CD4-positive, alpha-beta T cell (primary cell): ENCODE measurements around the gene ELFN2. TPM values are rescaled to one million over a fixed set of nuclear protein-coding genes. Genes with fewer than 3 reads are reported as not detected.

ENCODE experiments used
- ATAC-seq: fragments of 200-7000 bp; cut with Tn5 transposase; one replicate; pipeline ENCODE4 v1.10.0; 2022; ENCODE audit warnings: mild to moderate bottlenecking; ENCODE audit not compliant: poor library complexity
- CTCF ChIA-PET: fragments of 350-600 bp; sonication (Branson Sonifier 250); formaldehyde crosslinking; loops from one replicate; lab custom pipeline; 2021; ENCODE audit warnings: antibody characterized with exemption, inconsistent platforms; lab: Charles Lee
- POLR2A ChIA-PET: fragments of 350-600 bp; sonication (Branson Sonifier 250); formaldehyde crosslinking; loops from one replicate; lab custom pipeline; 2021; ENCODE audit warnings: antibody characterized with exemption, inconsistent platforms; lab: Charles Lee
- DNase-seq, 14 experiments: peaks; one replicate each; pipeline ENCODE4 v3.0.0-alpha.2; 2013 to 2020; ENCODE audit warnings: mixed read lengths in 2 of 14
- H3K27ac ChIP-seq, 2 donors: one replicate each; pipeline versions ENCODE4 v1.5.1 to v1.7.0; 2013; ENCODE audit warnings: low read length in 2 of 2, low read depth in 1 of 2, mild to moderate bottlenecking in 1 of 2
- H3K27me3 ChIP-seq, 2 experiments: 1 replicate in 1 of 2; 2 replicates in 1 of 2; pipeline versions ENCODE4 v1.6.1 to v1.7.0; 2013; ENCODE audit warnings: low read length in 2 of 2, control low read depth in 1 of 2, mild to moderate bottlenecking in 1 of 2, moderate library complexity in 1 of 2; ENCODE audit not compliant: insufficient read depth in 2 of 2, control insufficient read depth in 1 of 2
- H3K36me3 ChIP-seq: one replicate; pipeline ENCODE4 v1.6.1; 2013; ENCODE audit warnings: low read length, control low read depth; ENCODE audit not compliant: insufficient read depth
- H3K4me1 ChIP-seq: one replicate; pipeline ENCODE4 v1.6.1; 2013; ENCODE audit warnings: low read length, control low read depth; ENCODE audit not compliant: insufficient read depth
- H3K4me3 ChIP-seq: one replicate; pipeline ENCODE4 v1.5.1; 2013; ENCODE audit warnings: mild to moderate bottlenecking, low read length, moderate library complexity
- H3K9me3 ChIP-seq, 2 experiments: 1 replicate in 1 of 2; 2 replicates in 1 of 2; pipeline versions ENCODE4 v1.6.1 to v1.7.0; 2013; ENCODE audit warnings: low read length in 2 of 2, mild to moderate bottlenecking in 2 of 2, control low read depth in 1 of 2, moderate library complexity in 1 of 2; ENCODE audit not compliant: control insufficient read depth in 1 of 2, insufficient read depth in 1 of 2
- H3K27ac Mint-ChIP-seq: one replicate; pipeline ENCODE4 v1.8.0; 2020; ENCODE audit warnings: mixed read lengths
- H3K27me3 Mint-ChIP-seq: one replicate; pipeline ENCODE4 v1.8.0; 2021; ENCODE audit warnings: mixed read lengths
- H3K36me3 Mint-ChIP-seq: one replicate; pipeline ENCODE4 v1.8.0; 2021; ENCODE audit warnings: low read depth, mixed read lengths
- H3K4me1 Mint-ChIP-seq: one replicate; pipeline ENCODE4 v1.8.0; 2021; ENCODE audit warnings: low read depth, mixed read lengths
- H3K4me3 Mint-ChIP-seq: one replicate; pipeline ENCODE4 v1.8.0; 2020; ENCODE audit warnings: mild to moderate bottlenecking, mixed read lengths
- H3K9me3 Mint-ChIP-seq: one replicate; pipeline ENCODE4 v1.8.0; 2020; ENCODE audit warnings: mixed read lengths
- CTCF ChIP-seq: fragments of 200-600 bp; IDR thresholded peaks from one replicate; pipeline ENCODE4 v1.8.0; 2022; ENCODE audit warnings: antibody characterized with exemption, mild to moderate bottlenecking
- intact Hi-C, 2 experiments: fragments of 100-400 bp; cut with DNase I in 1 of 2; cut with micrococcal nuclease in 1 of 2; formaldehyde crosslinking; loops; one replicate each; pipeline versions ENCODE4 v1.15.1 to v1.9.0; 2023 to 2025; cut with DNase I, micrococcal nuclease
- total RNA-seq, 174 experiments: library from RNA in 2 of 174; stranded (reverse) in 2 of 174; gene quantifications; one replicate each; pipeline ENCODE4 v1.2.3 and lab custom pipeline; 2021 to 2026

ELFN2 gene
- total RNA-seq, 2 experiments from 2014 or later, result 0.05 to 0.20 TPM

DNA sequence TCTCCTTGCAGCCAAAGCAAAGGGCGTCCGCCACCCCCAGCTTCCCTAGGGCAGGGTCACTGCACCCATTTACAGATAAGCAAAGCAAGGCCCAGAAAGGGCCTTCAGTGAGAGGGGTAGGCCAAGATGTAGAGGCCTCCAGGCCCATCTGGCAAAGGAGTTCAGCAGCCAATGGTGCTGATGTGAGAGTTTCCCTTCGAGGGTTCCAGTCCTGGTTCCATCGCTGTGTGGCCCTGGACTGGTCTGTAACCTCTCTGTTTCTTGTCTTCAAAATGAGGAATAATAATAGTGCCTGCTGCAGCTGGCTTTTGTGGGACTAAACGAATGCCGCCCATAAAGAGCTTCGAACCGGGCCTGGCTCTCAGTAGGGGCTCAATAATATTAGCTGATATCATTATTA, 4.0 kb downstream of the ELFN2 start:
- no peaks in the 10 kb centered on the region for H3K36me3 Mint-ChIP-seq
- H3K4me1 Mint-ChIP-seq, result peaks cover 21% of the 10 kb centered on the region
- no peak for DNase-seq
- Histone ChIP-seq H3K36me3 (no peaks in the 10 kb centered on the region), H3K4me1 (peaks cover 30% of the 10 kb centered on the region), H3K27ac (no peak overlapping the region), H3K9me3 (peaks cover 0 to 17% of the 10 kb centered on the region in 2 experiments), H3K27me3 (peaks cover 39 to 48% of the 10 kb centered on the region in 2 experiments), H3K4me3 (no peak overlapping the region)
- intact Hi-C loops, result loop anchor here in 1 of 2 experiments (10.0 kb wide), 1 partner anchor 248 kb away; no protein-coding TSS in a partner anchor
- peaks cover 76% of the 10 kb centered on the region for H3K27me3 Mint-ChIP-seq
- H3K9me3 Mint-ChIP-seq, result no peaks in the 10 kb centered on the region
- ATAC-seq, result no peak
- H3K27ac Mint-ChIP-seq, result no peak overlapping the region
- ChIA-PET POLR2A (no interaction called here), CTCF (no interaction called here)
- no peak for TF ChIP-seq CTCF
- no peak overlapping the region for H3K4me3 Mint-ChIP-seq

DNA sequence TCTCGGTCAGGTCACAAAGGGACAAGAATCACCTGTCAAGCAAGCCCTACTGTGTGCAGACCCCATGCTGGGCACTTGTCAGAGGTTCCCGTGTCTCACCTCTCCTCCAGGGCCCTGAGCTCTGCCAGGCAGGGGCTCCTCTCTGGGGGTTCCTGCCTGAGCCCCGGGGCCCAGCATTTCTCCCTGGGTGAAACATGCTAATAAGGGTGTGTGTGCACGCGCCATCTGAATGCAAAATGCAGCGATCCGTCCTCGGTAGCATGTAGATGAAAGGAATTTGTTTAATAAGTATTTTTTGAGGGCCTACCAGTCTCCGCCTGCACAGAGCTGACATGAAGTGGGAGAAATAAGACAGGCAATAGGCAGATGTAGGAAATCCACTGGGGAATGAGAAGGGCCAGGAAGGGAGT, 5.8 kb downstream of the ELFN2 start:
- DNase-seq (no peak), ATAC-seq (no peak)
- no peak for TF ChIP-seq CTCF
- H3K4me1 Mint-ChIP-seq, result peaks cover 34% of the 10 kb centered on the region
- Histone ChIP-seq H3K27ac (no peak overlapping the region), H3K4me1 (peaks cover 23% of the 10 kb centered on the region), H3K36me3 (no peaks in the 10 kb centered on the region), H3K4me3 (no peak overlapping the region), H3K27me3 (peaks cover 27 to 37% of the 10 kb centered on the region in 2 experiments), H3K9me3 (peaks cover 0 to 12% of the 10 kb centered on the region in 2 experiments)
- H3K4me3 Mint-ChIP-seq, result no peak overlapping the region
- H3K27ac Mint-ChIP-seq, result no peak overlapping the region
- intact Hi-C loops, result loop anchor here in 1 of 2 experiments (10.0 kb wide), 1 partner anchor 247 kb away; no protein-coding TSS in a partner anchor
- H3K9me3 Mint-ChIP-seq, result no peaks in the 10 kb centered on the region
- peaks cover 82% of the 10 kb centered on the region for H3K27me3 Mint-ChIP-seq
- POLR2A ChIA-PET, result no interaction called here
- H3K36me3 Mint-ChIP-seq, result no peaks in the 10 kb centered on the region
- CTCF ChIA-PET, result no interaction called here

GRCh38 chr22:37420686-37421467, 6.4 kb downstream of the ELFN2 start:
- H3K4me3 Mint-ChIP-seq, result peak overlapping the region; percentile 88
- ChIA-PET CTCF (no interaction called here), POLR2A (no interaction called here)
- DNase-seq (peak in 2 of 14 experiments; percentile 36 to 44), ATAC-seq (no peak)
- H3K9me3 ChIP-seq, result peaks cover 0 to 10% of the 10 kb centered on the region in 2 experiments
- no peak overlapping the region for H3K27ac ChIP-seq
- peaks cover 25 to 32% of the 10 kb centered on the region in 2 experiments for H3K27me3 ChIP-seq
- H3K4me1 Mint-ChIP-seq, result peaks cover 39% of the 10 kb centered on the region
- H3K4me3 ChIP-seq, result no peak overlapping the region
- H3K9me3 Mint-ChIP-seq, result no peaks in the 10 kb centered on the region
- intact Hi-C loops, result loop anchor here in 1 of 2 experiments (10.0 kb wide), 1 partner anchor 246 kb away; no protein-coding TSS in a partner anchor
- no peaks in the 10 kb centered on the region for H3K36me3 ChIP-seq
- H3K27me3 Mint-ChIP-seq, result peaks cover 82% of the 10 kb centered on the region
- no peaks in the 10 kb centered on the region for H3K36me3 Mint-ChIP-seq
- no peak for TF ChIP-seq CTCF
- no peak overlapping the region for H3K27ac Mint-ChIP-seq
- peaks cover 27% of the 10 kb centered on the region for H3K4me1 ChIP-seq
